K562 (cell line): ENCODE results near the gene PTRH1. TPM values are rescaled to one million over a fixed set of nuclear protein-coding genes. Genes with fewer than 3 reads are reported as not detected.

Experiments
- ADNP ChIP-seq: fragments of 200-800 bp; sonication (Bioruptor generic); IDR thresholded peaks from 2 replicates; pipeline ENCODE4 v1.6.1; 2016; ENCODE audit warnings: missing genetic modification characterization, missing compliant biosample characterization
- ARID1B ChIP-seq: fragments of 450-650 bp; IDR thresholded peaks from 2 replicates; pipeline ENCODE4 v1.6.1; 2016; ENCODE audit warnings: antibody characterized with exemption, mild to moderate bottlenecking, inconsistent platforms
- CBFA2T3 ChIP-seq: fragments of 450-650 bp; IDR thresholded peaks from 2 replicates; pipeline ENCODE4 v1.6.1; 2017
- EHMT2 ChIP-seq: fragments of 450-650 bp; IDR thresholded peaks from 2 replicates; pipeline ENCODE4 v1.6.1; 2018; ENCODE audit warnings: antibody characterized with exemption
- ETV6 ChIP-seq, 3 experiments: fragments of 150-350 bp in 1 of 3; sonication (generic) in 1 of 3; formaldehyde crosslinking in 1 of 3; IDR thresholded peaks; 2 replicates each; pipeline versions ENCODE4 v1.6.1 to v1.8.0; 2014 to 2022; ENCODE audit warnings: borderline replicate concordance in 2 of 3, low read depth in 2 of 3, antibody characterized with exemption in 1 of 3, low read length in 1 of 3, mild to moderate bottlenecking in 1 of 3, missing genetic modification reagents in 1 of 3
- EWSR1 ChIP-seq: fragments of 450-650 bp; IDR thresholded peaks from 2 replicates; pipeline ENCODE4 v1.6.1; 2018; ENCODE audit warnings: borderline replicate concordance, mild to moderate bottlenecking, low read depth, moderate library complexity; ENCODE audit not compliant: partially characterized antibody
- HNRNPH1 ChIP-seq: fragments of 200-400 bp; formaldehyde crosslinking; optimal IDR thresholded peaks from 2 replicates; pipeline ENCODE3; 2017; ENCODE audit warnings: low read depth, mild to moderate bottlenecking, low read length, moderate library complexity
- KDM1A ChIP-seq, 2 experiments: fragments of 450-650 bp; IDR thresholded peaks; 2 replicates each; pipeline ENCODE4 v1.6.1; 2016; ENCODE audit warnings: mild to moderate bottlenecking in 2 of 2
- MAFF ChIP-seq: IDR thresholded peaks from 2 replicates; pipeline ENCODE4 v1.6.1; 2012; ENCODE audit warnings: low read length, improper control_type of control experiment
- MYC ChIP-seq, 2 experiments: fragments of 250-450 bp in 1 of 2; sonication (Bioruptor Pico) in 1 of 2; IDR thresholded peaks; 2 replicates each; pipeline versions ENCODE4 v1.5.1 to v1.6.1; 2012 to 2021; ENCODE audit warnings: low read depth in 2 of 2, borderline replicate concordance in 1 of 2, improper control_type of control experiment in 1 of 2, low read length in 1 of 2, mild to moderate bottlenecking in 1 of 2, moderate library complexity in 1 of 2
- NCOA2 ChIP-seq, 2 experiments: fragments of 450-650 bp; IDR thresholded peaks; 2 replicates each; pipeline ENCODE4 v1.6.1; 2018; ENCODE audit warnings: mild to moderate bottlenecking in 2 of 2, moderate library complexity in 1 of 2; ENCODE audit not compliant: partially characterized antibody in 2 of 2
- NFE2 ChIP-seq: IDR thresholded peaks from 2 replicates; pipeline ENCODE4 v1.6.1; 2014; ENCODE audit warnings: antibody characterized with exemption, low read depth
- NFRKB ChIP-seq: fragments of 450-650 bp; IDR thresholded peaks from 2 replicates; pipeline ENCODE4 v1.6.1; 2016; ENCODE audit warnings: low read depth
- POLR2A ChIP-seq: fragments of 450-650 bp; conservative IDR thresholded peaks from 2 replicates; pipeline ENCODE4 v1.6.1; 2016
- POLR2B ChIP-seq: fragments of 450-650 bp; IDR thresholded peaks from 2 replicates; pipeline ENCODE4 v1.6.1; 2018; ENCODE audit warnings: low read depth; ENCODE audit not compliant: partially characterized antibody
- RAD21 ChIP-seq, 2 experiments: fragments of 250-450 bp in 1 of 2; fragments of 450-650 bp in 1 of 2; sonication (Bioruptor Pico) in 1 of 2; formaldehyde crosslinking in 1 of 2; IDR thresholded peaks in 1 of 2; conservative IDR thresholded peaks in 1 of 2; 2 replicates each; pipeline versions ENCODE4 v1.4.0 to v1.8.0; 2020 to 2022; ENCODE audit warnings: mild to moderate bottlenecking in 2 of 2, moderate library complexity in 1 of 2
- SMARCE1 ChIP-seq: fragments of 450-650 bp; IDR thresholded peaks from 2 replicates; pipeline ENCODE4 v1.7.1; 2016; ENCODE audit warnings: mild to moderate bottlenecking
- SP2 ChIP-seq: IDR thresholded peaks from 2 replicates; pipeline ENCODE4 v1.6.1; 2011; ENCODE audit warnings: mild to moderate bottlenecking, low read depth, low read length, moderate library complexity; ENCODE audit not compliant: poor library complexity, severe bottlenecking; ENCODE audit errors: extremely low read depth
- SRSF3 ChIP-seq: fragments of 200-400 bp; formaldehyde crosslinking; IDR thresholded peaks from 2 replicates; pipeline ENCODE4 v1.6.1; 2016; ENCODE audit warnings: mild to moderate bottlenecking, low read length, moderate library complexity; ENCODE audit not compliant: insufficient read depth
- ZNF655 ChIP-seq: fragments of 250-450 bp; sonication (Bioruptor Pico); IDR thresholded peaks from 2 replicates; pipeline ENCODE4 v1.5.0; 2021
- polyA plus RNA-seq, 8 experiments: library from polyadenylated mRNA; depleted of rRNA in 4 of 8; stranded (reverse) in 5 of 8; unstranded in 3 of 8; fragments of >200 nt; fragmentation: Nextera tagmentation in 2 of 8; fragmentation: Illumina TruSeq in 1 of 8; extraction: Ambion mirVana in 2 of 8; extraction: Trizol in 1 of 8; gene quantifications; 2 replicates each; pipeline versions ENCODE4 v1.2.1 to v1.2.3, GENCODE V29; 2011 to 2014; ENCODE audit warnings: inconsistent platforms in 1 of 8, missing spikeins in 1 of 8
- total RNA-seq, 7 experiments: library from RNA; depleted of rRNA in 6 of 7; stranded (reverse); fragments of >200 nt in 6 of 7; fragmentation: Illumina TruSeq in 2 of 7; extraction: Trizol in 2 of 7; gene quantifications; 2 replicates each; pipeline versions ENCODE4 v1.2.1 to v1.2.3, GENCODE V29; 2011 to 2021; ENCODE audit warnings: low replicate concordance in 1 of 7
- TF ChIP-seq, protein P1 (sequence below): sonication (generic); formaldehyde crosslinking; IDR thresholded peaks from 2 replicates; pipeline ENCODE4 v1.8.0; 2022; ENCODE audit warnings: mild to moderate bottlenecking, missing genetic modification reagents
- TF ChIP-seq, protein P2 (sequence below): sonication (generic); formaldehyde crosslinking; IDR thresholded peaks from 2 replicates; pipeline ENCODE4 v1.8.0; 2023; ENCODE audit warnings: mild to moderate bottlenecking, missing genetic modification reagents

Gene PTRH1
- total and polyA plus RNA-seq, 9 of the 15 experiments (the other 6 are each of a cell fraction or from before 2014, with no cell fraction given): 0.63 to 43.1 (median 5.7) TPM

DNA sequence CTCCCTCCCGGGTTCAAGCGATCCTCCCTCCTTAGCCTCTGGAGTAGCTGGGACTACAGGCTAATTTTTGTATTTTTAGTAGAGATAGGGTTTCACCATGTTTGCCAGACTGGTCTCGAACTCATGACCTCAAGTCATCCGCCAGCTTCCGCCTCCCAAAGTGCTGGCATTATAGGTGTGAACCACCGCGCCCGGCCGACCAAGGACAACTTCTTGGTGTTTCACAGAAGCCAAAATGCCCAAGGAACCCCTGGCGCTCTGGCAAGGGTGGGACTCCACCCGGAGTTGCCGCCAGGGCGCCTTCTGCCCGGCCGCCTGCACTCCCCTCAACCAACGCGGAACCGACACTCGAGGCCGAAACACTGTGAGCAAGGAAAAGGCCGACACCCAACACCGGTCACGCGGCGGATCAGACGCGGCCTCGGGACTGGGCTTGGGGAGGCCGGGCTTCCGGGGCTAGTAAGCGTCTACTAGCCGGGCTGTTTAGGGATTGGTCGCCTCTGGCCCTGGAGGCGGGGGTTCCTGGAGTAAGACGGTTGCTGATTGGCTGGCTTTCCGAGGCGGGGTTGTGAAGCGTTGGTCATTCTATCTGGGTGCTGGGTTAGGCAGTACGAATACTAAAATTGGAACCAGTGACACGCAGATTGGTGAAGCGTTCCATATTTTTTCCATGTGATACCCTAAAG is 16.3 kb downstream of the PTRH1 start (continued):
- TF ChIP-seq EWSR1: no peak
- no peak for TF ChIP-seq NFE2
- no peak; the same call in 1 of the 2 replicates for TF ChIP-seq EHMT2
- no peak for TF ChIP-seq ETV6 (IDR thresholded peaks at IDR 0.05; ENCODE audit: borderline replicate concordance in 1 of 2, low read depth in 2 of 2, low read length in 1 of 2)
- no peak for TF ChIP-seq ETV6 (CRISPR knock-in tag; IDR thresholded peaks at IDR 0.05; ENCODE audit: borderline replicate concordance)
- peak; percentile 86 for TF ChIP-seq POLR2A
- no peak for TF ChIP-seq RAD21 (CRISPR knock-in tag; conservative IDR thresholded peaks at IDR 0.05 in 1 of 2, IDR thresholded peaks at IDR 0.05 in 1 of 2)
- TF ChIP-seq NCOA2 (IDR thresholded peaks at IDR 0.05; ENCODE audit: partially characterized antibody in 2 of 2): no peak
- TF ChIP-seq ADNP: peak; percentile 12; the same call in 1 of the 2 replicates
- TF ChIP-seq POLR2B: peak; percentile 84
- TF ChIP-seq ARID1B: 0 out of 2 replicates have a peak, but pooled peaks have one; percentile 31
- TF ChIP-seq KDM1A (IDR thresholded peaks at IDR 0.05): no peak
- no peak for TF ChIP-seq SRSF3
- peak; percentile 85 for TF ChIP-seq MYC (IDR thresholded peaks at IDR 0.05; ENCODE audit: low read depth, low read length)
- peak; percentile 70; the same call in 1 of the 2 replicates for TF ChIP-seq MYC (CRISPR knock-in tag; IDR thresholded peaks at IDR 0.05; ENCODE audit: borderline replicate concordance, low read depth)
- TF ChIP-seq, protein P1, sequence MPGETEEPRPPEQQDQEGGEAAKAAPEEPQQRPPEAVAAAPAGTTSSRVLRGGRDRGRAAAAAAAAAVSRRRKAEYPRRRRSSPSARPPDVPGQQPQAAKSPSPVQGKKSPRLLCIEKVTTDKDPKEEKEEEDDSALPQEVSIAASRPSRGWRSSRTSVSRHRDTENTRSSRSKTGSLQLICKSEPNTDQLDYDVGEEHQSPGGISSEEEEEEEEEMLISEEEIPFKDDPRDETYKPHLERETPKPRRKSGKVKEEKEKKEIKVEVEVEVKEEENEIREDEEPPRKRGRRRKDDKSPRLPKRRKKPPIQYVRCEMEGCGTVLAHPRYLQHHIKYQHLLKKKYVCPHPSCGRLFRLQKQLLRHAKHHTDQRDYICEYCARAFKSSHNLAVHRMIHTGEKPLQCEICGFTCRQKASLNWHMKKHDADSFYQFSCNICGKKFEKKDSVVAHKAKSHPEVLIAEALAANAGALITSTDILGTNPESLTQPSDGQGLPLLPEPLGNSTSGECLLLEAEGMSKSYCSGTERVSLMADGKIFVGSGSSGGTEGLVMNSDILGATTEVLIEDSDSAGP (CRISPR knock-in tag): no peak
- TF ChIP-seq CBFA2T3: no peak
- no peak for TF ChIP-seq HNRNPH1
- TF ChIP-seq SP2: peak; percentile 67
- peak; percentile 57 for TF ChIP-seq SMARCE1
- TF ChIP-seq, protein P2, sequence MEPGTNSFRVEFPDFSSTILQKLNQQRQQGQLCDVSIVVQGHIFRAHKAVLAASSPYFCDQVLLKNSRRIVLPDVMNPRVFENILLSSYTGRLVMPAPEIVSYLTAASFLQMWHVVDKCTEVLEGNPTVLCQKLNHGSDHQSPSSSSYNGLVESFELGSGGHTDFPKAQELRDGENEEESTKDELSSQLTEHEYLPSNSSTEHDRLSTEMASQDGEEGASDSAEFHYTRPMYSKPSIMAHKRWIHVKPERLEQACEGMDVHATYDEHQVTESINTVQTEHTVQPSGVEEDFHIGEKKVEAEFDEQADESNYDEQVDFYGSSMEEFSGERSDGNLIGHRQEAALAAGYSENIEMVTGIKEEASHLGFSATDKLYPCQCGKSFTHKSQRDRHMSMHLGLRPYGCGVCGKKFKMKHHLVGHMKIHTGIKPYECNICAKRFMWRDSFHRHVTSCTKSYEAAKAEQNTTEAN: no peak
- peak; percentile 85; the same call in 1 of the 2 replicates for TF ChIP-seq NFRKB
- no peak for TF ChIP-seq ZNF655 (CRISPR knock-in tag)
- TF ChIP-seq MAFF: no peak
